DMS53 (cell line): ENCODE measurements around the gene CACTIN.
A peak's percentile ranks its signal among the peaks of the same experiment; 100 is the strongest.
"Not testable (repeated sequence)": the region's sequence is repeated elsewhere in the genome, so short reads cannot be mapped to it uniquely, and the experiment has no call there.

Experiments
- DNase-seq: peaks from one replicate; lab custom pipeline; 2025; lab: John Stamatoyannopoulos, UW

The CACTIN gene

DNA sequence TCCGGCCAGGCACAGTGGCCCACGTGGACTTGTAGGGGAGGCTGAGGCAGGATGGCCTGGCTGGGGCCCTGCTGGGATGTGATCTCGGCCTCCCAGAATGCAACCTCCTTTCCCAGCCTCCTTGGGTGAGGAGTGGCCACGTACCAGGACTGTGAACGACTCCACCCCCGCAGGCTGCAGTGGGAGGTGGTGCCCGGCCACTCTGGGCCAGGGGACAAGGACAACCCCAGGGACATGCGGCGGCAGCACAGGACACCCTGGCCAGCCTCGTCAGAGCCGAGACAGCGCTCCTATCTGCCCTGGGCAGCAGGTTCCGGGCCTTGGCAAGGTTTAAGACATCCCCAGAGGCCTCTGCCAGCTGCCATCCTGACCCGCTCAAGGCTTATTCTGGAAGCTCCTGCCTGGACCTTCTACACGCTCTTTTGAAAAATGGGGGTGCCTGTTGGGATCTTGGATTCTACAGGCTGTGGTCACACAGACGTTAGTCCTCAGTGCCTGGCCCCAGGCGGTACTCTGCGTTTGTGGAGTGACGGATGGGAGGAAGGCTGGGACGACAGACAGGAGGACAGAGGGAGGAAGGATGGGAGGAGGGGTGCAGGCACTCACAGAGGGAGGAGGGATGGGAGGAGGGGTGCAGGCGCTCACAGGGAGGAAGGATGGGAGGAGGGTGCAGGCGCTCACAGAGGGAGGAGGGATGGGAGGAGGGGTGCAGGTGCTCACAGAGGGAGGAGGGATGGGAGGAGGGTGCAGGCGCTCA, 19.9 kb upstream of the CACTIN start:
- no peak for DNase-seq

DNA sequence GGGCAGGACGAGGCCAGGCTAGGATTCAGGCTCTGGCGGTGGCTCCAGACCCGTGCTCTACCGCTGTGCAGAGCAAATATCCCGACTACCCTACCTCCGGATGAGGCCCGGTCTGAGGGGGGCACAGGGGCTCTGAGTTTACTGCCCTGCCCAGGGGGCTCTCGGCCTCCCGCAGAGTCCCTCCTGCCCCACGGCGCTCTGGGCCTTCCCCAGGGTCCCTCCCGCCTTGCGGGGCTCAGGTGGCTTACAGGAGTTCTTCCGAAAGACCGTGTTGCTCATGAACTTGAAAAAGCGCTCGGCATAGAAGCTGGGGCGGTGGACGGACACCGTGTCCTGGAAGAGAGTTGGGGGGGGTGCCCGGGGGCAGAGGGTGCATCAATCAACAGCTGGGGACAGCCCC, 19.1 kb upstream of the CACTIN start:
- no peak for DNase-seq

DNA sequence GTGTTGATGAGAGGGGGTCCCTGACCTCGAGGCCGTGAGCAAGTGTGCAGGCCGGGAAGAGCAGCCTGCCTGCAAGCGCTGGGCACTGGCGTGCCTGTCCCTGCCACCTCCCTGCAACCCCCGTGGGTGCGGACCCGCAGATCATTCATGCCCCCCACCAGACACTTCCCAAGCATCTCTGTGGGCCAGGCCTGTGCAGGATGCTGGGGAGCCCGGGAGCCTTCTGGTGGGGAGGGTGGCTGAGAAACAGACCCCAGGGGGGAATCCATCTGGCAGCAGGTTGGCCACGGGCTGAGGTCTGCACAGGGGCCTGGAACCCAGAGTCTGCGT, 18.4 kb upstream of the CACTIN start:
- DNase-seq = no peak

DNA sequence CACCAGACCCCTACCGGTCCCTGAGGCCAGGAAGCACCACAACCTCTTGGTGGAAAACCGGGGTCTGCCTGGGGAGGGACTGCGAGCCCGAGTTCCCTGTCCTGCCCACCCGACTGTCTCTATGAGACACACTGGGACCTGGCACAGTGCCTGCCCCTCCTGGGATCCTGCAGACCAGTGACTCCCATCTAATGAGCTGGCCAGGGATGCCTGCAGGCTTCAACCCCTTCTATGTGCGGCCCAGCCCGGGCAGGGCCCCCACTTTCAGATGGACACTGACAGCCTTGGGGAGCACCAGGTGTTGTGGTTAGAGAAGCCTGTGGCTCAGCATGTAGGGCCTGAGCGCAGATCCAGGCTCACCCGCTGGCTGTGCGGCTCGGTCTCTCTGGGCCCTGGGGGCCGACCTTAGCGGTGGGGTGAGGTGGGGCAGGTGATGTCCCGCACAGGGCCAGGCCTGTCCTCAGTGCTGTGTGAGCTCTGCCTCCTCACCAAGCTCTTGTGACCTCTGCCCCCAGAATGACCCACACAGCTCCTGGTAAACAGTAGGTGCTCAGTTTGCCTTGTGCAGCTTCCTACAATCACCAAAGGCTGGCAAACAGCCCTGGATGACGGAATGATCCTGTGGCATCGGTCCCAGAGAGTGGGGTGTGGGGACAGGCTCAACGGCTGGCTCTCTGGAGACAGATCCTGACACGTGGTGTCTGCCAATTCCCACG, 17.9 kb upstream of the CACTIN start:
- no peak for DNase-seq

DNA sequence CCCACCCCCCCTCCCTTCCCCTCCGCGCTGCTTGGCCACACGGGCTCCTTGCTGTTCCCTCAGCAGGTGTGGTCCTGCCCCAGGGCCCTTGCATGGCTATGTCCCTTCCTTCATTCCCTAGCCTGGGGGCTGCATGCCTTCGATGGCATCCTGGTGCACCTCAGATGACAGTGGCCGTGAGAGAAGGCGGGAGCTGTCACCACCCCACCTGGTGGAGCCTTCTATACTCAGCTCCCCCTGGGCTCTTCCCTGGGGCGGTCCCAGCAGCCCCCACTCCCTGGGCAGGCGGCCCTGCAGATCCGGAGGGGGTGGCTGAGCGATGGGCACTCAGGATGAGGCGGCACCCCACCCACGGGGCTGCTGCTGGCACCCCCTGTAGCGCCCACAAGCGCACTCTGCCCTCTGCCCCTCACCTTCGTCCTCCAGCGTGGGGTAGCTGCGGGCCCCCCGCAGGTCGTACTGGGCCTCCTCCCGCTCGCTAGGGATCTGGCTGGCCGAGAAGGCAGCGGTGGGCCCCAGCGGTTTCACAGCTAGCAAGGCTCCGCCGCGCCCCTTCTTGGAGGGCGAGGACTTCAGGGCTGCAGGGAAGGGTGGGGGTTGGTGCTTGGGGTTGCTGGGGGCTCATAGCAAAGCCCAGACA, 17.2 kb upstream of the CACTIN start:
- no peak for DNase-seq

DNA sequence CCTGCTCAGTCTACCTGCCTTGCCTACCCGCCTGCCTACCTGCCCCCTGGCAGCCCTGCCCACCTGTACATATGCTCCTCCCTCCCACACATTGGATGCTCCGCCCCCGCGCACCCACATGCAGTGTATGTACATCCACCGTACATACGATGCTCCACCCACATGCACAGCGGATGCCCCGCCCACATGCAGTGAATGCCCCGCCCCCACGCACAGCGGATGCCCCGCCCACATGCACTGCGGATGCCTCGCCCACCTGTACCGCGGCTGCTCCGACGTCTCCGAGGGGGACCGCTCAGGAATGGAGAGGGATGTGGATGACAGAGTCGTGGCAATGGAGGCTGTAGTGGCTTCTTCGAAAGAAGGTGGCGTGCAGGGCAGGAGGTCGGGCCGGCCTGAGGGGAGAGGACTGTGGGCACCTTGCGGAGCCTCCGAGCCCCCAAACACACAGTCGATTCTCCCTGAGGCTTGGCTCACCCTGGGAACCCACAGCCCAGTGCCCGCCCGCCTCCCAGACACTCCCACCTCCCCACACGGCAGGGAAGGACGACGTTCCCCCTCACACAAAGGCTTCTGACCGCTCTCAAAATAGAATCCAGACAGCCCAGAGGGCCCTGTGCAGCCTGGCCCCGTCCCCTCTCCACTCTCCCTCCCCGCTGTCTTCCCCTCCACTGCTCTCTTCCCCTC, 16.5 kb upstream of the CACTIN start:
- DNase-seq = peak; percentile 40

DNA sequence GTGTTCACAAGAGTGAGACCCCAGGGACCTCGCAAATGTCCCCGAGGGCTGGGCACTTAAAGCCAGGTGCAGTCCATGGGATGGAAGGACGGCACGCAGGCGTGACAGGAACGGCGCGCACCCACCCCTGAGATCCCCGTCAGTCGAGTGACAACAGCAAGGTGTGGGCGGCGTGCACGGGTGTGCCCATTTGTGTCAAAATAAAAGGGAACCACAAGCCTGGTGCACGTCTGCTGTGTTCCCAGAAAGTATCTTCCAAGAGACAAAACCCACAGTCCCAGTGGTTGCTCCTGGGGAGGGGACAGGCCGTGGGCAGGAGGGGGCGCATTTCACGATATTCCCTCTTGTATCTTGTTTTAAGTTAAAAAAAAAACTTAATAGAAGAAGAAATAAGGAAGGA, 15.7 kb upstream of the CACTIN start:
- DNase-seq = no peak

DNA sequence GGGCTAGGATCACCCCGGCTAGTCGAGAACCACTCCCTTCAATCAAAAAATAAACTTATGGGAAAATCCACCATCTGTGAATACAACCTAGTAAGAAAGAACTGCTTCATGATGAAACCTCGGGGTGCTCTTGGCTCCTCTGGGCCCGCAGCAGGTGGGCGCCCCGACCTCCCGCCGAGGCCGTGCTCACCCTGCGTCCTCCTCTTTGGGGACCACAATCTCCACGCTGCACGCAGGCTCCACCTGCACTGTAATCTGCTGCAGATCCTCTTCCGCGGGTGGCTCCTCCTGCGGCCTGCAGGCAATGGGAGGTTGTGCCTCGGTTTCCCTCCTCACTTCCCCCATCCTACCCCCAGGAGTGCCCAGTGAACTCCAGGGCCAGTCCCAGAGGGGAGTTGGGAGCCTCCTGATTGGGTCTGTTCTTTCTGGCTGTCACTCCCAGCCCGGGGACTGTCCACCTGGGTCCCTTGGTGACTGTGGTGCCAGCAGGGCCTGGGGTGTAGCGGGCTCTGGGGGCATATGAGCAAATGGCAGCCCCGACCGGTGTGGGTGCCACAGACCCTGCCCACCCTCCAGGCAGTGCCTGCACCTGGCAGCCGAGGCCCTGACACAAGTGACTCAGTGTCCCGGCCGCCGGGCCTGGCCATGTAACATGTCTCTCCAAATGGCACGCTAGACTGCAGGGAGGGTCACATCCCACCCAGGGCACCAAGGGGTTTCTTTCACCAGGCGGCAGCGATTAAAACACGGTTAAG, 15.1 kb upstream of the CACTIN start:
- DNase-seq = no peak

DNA sequence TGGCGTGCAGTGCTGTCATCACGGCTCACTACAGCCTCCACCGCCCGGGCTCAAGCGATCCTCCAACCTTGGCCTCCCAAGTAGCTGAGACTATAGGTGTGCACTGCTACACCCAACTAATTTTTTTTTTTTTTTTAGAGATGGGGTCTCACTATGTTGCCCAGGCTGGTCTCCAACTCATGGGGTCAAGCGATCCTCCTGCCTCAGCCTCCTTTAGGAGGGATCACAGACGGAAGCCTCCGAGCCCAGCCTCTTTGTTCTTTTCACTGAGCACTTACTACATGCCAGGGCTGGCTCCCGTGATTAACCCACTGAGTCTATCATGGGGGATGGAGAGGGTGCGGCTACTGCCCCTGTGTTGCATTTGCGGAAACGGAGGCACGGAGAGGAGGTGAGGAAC, 12.9 kb upstream of the CACTIN start:
- DNase-seq = no peak

DNA sequence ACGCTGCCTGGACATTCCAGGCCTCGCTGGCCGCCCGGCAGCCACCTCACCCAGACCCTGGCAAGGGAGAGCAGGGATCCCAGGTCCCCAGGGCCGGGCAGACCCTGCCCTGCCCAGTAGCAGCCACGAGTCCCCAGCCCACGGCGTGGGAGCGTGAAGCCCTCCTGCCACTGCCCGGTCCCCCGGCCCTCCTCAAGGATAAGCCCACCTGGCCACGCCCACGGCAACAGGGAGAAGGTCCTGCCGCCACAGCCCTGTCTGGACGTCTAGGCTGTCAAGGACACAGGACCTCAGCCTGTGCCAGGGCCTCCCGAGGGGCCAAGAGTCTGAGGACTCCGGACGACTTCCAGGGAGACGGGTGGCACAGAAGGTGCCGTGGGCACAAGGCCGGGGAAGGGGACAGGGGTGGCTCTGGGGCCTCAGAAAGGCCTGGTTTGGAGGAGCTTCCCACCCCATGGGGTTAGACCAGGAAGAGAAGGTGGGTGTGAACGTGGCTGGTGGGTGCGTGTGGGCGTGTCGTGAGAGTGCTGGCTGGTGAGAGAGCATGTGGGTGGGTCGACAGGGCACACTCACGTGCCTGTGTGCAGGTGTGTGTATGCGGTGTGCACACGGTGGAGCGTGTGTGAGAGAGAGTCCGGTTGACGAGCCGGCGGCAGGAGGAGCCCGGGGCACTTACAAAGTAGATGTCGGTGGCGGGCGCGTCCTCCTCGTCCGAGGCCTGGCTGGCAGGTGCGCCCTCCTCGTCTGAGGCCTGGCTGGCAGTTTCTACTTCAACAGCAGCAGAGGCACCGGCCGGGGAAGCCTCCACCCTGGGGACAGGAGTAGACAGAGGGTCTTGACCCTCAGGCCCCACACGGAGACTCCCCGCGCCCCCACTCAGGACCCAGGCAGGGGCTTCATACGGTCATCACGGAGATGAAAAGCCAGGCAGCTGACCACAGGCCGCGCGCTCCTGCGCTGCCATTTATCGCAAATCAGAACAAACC, 11.9 kb upstream of the CACTIN start:
- no peak for DNase-seq

DNA sequence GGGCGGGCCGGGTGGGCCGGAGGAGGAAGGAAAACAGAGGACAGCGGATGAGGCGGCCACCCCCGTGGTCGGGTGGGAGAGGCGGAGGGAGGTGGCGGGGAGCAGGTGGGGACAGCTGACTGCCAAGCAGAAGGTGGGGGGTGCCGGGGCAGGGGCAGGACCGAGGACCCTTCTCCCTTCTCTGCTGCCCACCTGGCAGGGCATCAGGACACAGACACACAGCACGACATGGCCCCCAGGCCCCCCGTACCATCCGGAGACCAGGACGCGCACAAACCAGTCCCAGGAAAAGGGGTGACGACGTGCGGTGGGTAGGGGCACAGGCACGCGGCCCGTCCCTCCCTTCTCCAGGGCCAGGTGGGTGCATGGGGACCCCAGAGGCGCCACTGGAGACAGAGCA, 11.0 kb upstream of the CACTIN start:
- DNase-seq = no peak

DNA sequence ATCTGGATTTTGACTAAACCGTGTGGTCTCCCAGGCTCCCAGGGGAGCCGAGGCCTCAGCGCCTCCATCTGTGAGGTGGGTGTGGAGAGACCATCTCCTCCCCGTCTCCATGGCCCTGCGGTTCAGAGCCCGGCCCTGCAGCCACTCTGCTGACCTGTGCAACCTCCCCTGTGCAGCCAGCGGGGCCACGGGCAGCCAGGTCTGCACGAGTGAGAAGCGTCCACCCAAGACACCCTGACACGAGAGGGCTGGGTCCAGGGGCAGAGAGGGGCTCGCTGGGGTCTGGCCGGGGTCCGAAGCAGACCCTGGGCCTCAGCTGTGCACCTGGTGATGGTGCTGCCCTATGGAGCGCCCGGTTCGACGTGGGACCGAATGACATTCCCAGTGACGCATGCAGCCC, 10.4 kb upstream of the CACTIN start:
- no peak for DNase-seq

DNA sequence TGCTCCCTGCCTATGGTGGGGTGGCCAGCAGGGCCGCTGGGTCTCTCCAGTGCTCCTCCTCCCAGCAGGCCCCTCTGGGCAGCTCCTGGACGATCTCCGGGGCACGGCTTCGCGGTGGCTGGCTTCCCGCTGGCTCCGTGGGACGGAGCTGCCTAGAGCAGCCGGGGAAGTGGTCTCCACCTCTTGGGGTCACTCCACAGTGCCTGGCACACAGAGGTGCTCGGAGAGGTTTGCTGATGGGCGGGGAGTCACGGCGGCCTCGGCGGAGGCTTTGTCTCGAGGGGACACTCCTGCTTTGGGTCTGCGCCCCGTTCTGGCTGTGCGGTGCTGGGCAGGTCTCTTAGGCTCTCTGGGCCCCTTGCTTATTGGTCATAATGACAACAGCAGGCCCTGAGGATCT, 9.9 kb upstream of the CACTIN start:
- no peak for DNase-seq

DNA sequence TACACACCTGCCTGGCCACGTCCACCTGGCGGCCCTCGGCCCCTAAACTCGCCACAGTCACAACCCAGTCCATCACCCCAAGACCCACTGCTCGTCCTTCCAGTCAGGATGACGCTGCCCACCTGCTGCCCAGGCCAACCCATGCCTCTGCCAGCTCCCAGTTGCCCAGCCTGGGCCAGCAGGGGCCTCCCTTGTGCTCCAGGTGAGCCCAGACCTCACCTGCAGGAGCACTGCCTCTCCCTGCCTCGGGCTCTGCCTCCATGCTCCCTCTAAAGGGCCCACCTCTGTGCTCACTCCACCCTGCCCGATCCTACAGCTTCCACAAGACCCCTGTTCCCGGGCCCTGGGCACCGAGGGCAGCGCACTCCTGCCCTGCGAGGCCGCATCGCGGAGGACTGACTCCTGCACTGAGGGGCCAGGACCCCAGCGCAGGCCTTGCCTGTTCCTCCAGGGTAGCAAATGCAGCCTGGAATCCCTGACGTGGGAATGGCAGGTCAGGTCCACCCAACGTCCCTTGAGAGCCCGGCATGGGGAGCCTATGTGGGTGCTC, 8.0 kb upstream of the CACTIN start:
- no peak for DNase-seq

DNA sequence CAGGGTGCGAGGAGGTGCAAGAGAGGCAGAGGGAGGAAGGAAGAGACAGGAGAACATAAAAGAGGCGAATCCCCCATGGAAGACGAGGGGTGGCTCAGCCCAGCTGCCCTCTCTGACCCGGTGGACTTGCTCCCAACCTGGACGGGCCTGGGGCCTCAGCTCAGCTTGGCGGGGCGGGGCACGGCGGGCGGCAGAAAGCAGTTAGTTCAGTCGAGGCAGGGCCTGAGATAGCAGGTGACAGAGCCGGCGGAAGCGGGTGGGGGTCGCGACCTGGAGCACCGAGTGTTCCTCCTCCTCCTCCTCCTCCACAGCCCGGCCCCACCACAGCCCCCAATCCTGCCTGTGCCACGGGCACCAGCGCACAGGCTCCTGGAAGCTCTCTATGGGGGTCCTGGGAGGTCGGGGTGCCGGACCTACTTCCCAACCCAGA, 7.0 kb upstream of the CACTIN start:
- DNase-seq = no peak

DNA sequence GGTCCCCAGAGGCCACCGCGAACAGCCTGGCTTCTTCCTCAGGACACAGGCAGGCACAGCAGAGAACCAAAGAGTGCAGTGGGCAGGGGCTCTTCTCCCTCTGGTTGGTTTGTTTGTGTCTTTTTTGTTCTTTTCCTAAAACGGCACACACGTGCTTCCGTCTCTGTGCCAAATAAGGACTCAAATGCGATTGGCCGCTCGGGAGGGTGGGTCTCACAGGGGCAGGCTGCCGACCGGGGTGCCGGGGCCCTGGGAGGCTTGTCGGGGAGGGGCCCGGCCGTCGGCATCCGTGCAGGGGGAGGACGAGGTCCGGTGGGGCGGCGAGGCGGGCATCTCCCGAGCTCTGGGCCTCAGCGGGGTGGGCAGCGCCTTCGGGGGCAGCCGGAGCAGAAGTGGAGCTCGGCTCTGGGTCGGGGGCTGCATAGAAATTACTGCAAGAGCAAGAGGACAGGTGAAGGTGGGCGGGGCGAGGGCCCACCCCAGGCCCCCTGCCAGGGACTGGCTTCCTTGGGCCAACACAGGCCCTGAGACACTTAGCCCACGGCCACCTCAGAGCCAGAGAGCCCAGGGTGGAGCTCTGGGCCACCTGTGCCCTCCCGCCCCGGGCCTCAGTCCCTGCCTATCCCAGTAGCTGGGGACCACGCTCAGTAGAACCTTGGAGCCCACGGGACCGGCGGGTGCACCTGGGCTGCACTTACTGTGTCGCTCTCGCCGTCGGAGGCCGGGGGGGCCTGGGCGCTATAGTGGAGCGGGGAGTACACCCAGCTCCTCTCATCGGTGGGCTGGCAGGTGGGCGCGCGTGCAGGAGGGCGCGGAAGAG, 6.4 kb upstream of the CACTIN start:
- no peak for DNase-seq

DNA sequence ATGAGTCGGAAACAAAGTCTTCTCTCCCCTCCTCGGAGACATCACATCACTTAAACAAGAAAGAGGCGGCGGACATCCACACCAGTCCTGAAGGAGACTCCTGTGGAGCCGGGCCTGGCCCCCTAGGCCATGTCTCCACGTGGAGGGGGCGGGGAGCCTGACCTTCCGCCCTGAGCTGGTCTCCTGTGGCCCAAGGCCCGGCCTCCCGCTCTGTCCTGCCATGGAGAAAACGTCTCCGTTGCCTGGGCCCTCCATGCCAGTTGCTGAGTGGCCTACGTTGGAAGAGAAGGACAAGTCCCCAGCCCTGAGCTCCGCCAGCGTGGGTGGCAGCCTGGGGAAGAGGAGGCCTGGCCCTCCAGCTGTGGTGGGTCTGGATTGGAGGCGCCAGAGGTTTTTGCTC, 5.5 kb upstream of the CACTIN start:
- DNase-seq = no peak

DNA sequence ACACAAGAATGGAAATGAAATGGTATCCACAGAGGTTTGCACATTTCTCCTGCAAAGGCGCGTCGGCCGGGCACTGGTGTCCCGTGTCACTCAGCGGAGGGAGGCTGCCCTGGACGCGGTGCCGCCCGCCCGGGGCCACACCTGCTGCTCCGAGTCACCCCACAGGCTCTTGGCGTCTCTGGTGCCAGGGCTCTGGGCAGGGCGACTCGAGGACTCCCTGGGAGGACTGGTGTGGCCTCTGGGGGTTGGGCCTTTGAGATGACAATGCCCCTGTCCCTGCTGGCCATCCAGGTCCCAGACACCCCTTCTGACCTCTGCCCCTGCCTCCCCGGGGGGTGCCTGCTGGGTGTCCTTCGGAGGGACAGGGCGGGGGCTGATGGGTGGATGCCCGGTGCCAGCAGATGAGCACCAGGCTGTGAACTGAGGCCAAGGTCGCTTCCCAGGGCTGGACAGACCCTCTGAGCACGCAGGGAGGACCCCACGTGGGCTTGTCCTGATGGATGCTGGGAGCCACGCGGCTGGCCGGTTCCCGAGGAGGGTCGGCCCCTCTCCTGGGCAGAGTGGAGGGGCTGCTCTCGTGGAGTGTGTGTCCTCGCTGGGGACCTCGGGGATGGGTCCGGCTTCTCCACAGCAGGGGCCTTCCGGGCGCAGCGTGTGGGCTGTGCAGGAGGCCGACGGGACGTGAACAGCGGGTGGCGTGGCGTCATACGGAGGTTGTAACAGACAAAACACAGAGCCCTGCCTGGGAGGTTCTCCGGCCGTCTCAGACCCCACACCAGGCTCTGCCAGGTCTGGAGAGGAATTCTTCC, 4.7 kb upstream of the CACTIN start:
- no peak for DNase-seq

DNA sequence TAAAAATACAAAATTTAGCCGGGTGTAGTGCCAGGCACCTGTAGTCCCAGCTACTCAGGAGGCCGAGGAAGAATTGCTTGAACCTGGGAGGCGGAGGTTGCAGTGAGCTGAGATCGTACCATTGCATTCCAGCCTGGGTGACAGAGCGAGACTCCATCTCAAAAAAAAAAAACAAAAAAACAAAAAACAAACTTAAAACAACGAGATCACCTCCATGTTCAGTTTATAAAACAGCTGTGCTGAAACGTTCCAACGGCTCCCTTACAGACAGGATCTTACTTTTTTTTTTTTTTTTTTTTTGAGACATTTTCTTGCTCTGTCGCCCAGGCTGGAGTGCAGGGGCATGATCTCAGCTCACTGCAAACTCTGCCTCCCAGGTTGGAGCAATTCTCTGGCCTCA, 2.2 kb upstream of the CACTIN start:
- DNase-seq = not testable (repeated sequence)
